Dedifferentiated amniotic fluid mesenchymal stem cell (primary cell): ENCODE data around the gene PLEKHA5.
A peak's percentile ranks its signal among the peaks of the same experiment; 100 is the strongest.
"Not testable (repeated sequence)": the region's sequence is repeated elsewhere in the genome, so short reads cannot be mapped to it uniquely, and the experiment has no call there.

ENCODE experiments used
- DNase-seq: peaks from one replicate; pipeline ENCODE4 v3.0.0-alpha.2; 2016; ENCODE audit errors: extremely low spot score

PLEKHA5 gene

GRCh38 chr12:19129486-19130223 is at the start of gene PLEKHA5:
Gene PLEKHA5, plus strand, starts transcription at chr12:19129733. Its CDS starts 67 bp downstream, at chr12:19129800.
- peak; percentile 44 for DNase-seq

GRCh38 chr12:19080918-19081317 is 48.6 kb upstream of the PLEKHA5 start:
- DNase-seq, result no peak

- no peak for DNase-seq
Measured at GRCh38 chr12:19082365-19082911, 47.1 kb upstream of the PLEKHA5 start.

- no peak for DNase-seq
Measured at GRCh38 chr12:19084547-19084946, 45.0 kb upstream of the PLEKHA5 start.

GRCh38 chr12:19085090-19085489 is 44.4 kb upstream of the PLEKHA5 start:
- no peak for DNase-seq

GRCh38 chr12:19088606-19089005 is 40.9 kb upstream of the PLEKHA5 start:
- DNase-seq, result no peak

- not testable (repeated sequence) for DNase-seq
Measured at GRCh38 chr12:19092482-19092881, 37.1 kb upstream of the PLEKHA5 start.

- DNase-seq, result no peak
Measured at GRCh38 chr12:19093218-19093617, 36.3 kb upstream of the PLEKHA5 start.

GRCh38 chr12:19095331-19095730 is 34.2 kb upstream of the PLEKHA5 start:
- DNase-seq, result no peak

- no peak for DNase-seq
Measured at GRCh38 chr12:19095756-19096480, 33.6 kb upstream of the PLEKHA5 start.

- no peak for DNase-seq
Measured at GRCh38 chr12:19105463-19105862, 24.1 kb upstream of the PLEKHA5 start.

GRCh38 chr12:19107750-19108149 is 21.8 kb upstream of the PLEKHA5 start:
- DNase-seq, result no peak

GRCh38 chr12:19110221-19110940 is 19.2 kb upstream of the PLEKHA5 start:
- no peak for DNase-seq

GRCh38 chr12:19113464-19113863 is 16.1 kb upstream of the PLEKHA5 start:
- DNase-seq, result no peak

- no peak for DNase-seq
Measured at GRCh38 chr12:19115285-19115684, 14.2 kb upstream of the PLEKHA5 start.

- no peak for DNase-seq
Measured at GRCh38 chr12:19119440-19119839, 10.1 kb upstream of the PLEKHA5 start.

GRCh38 chr12:19120795-19121194 is 8.7 kb upstream of the PLEKHA5 start:
- no peak for DNase-seq

GRCh38 chr12:19121449-19122018 is 8.0 kb upstream of the PLEKHA5 start:
- DNase-seq, result no peak

- DNase-seq, result no peak
Measured at GRCh38 chr12:19125325-19125724, 4.2 kb upstream of the PLEKHA5 start.

- DNase-seq, result no peak
Measured at GRCh38 chr12:19127270-19127669, 2.3 kb upstream of the PLEKHA5 start.

- DNase-seq, result no peak
Measured at GRCh38 chr12:19128485-19128884, 1.0 kb upstream of the PLEKHA5 start.

GRCh38 chr12:19129122-19129485 is 429 bp upstream of the PLEKHA5 start:
- DNase-seq, result no peak
